CD14-positive monocyte (primary cell): ENCODE results near the gene SNCAIP. TPM values are rescaled to one million over a fixed set of nuclear protein-coding genes. Genes with fewer than 3 reads are reported as not detected.

Source experiments
- DNase-seq, 3 donors: peaks; one replicate each; pipeline ENCODE4 v3.0.0-alpha.2; 2011 to 2022
- H2AFZ ChIP-seq: 2 replicates; pipeline ENCODE4 v1.6.0; 2012; ENCODE audit warnings: mild to moderate bottlenecking, low read depth, low read length, inconsistent platforms; ENCODE audit not compliant: insufficient read depth, poor library complexity, severe bottlenecking
- H3K27ac ChIP-seq, 2 donors: 1 replicate in 1 of 2; 2 replicates in 1 of 2; pipeline ENCODE4 v1.5.1; 2012 to 2013; ENCODE audit warnings: low read length in 2 of 2, control low read depth in 1 of 2, inconsistent platforms in 1 of 2, low read depth in 1 of 2, mild to moderate bottlenecking in 1 of 2
- H3K27me3 ChIP-seq, 2 donors: one replicate each; pipeline versions ENCODE4 v1.6.0 to v1.6.1; 2011 to 2013; ENCODE audit warnings: low read length in 2 of 2; ENCODE audit not compliant: control insufficient read depth in 2 of 2, insufficient read depth in 2 of 2
- H3K36me3 ChIP-seq, 2 donors: replicated peaks in 1 of 2; 1 replicate in 1 of 2; 2 replicates in 1 of 2; pipeline versions ENCODE4 v1.5.1 to v1.6.1; 2012 to 2013; ENCODE audit warnings: low read length in 2 of 2, control low read depth in 1 of 2, inconsistent platforms in 1 of 2, mild to moderate bottlenecking in 1 of 2; ENCODE audit not compliant: insufficient read depth in 2 of 2, control insufficient read depth in 1 of 2
- H3K4me1 ChIP-seq, 2 donors: 1 replicate in 1 of 2; 2 replicates in 1 of 2; pipeline versions ENCODE4 v1.5.1 to v1.6.1; 2012 to 2013; ENCODE audit warnings: low read length in 2 of 2, control low read depth in 1 of 2, inconsistent platforms in 1 of 2, mild to moderate bottlenecking in 1 of 2, moderate library complexity in 1 of 2; ENCODE audit not compliant: insufficient read depth in 2 of 2, control insufficient read depth in 1 of 2
- H3K4me2 ChIP-seq: replicated peaks from 2 replicates; pipeline ENCODE3; 2012; ENCODE audit warnings: low read length, moderate library complexity, mild to moderate bottlenecking; ENCODE audit not compliant: poor library complexity, severe bottlenecking; ENCODE audit errors: extremely low read depth
- H3K4me3 ChIP-seq, 3 experiments: fragments of 200-600 bp in 1 of 3; sonication (generic) in 1 of 3; replicated peaks in 1 of 3; 1 replicate in 2 of 3; 2 replicates in 1 of 3; pipeline ENCODE4 v1.5.1; 2011 to 2013; ENCODE audit warnings: low read length in 3 of 3, mild to moderate bottlenecking in 3 of 3, control low read depth in 2 of 3, low read depth in 2 of 3, inconsistent platforms in 1 of 3, moderate library complexity in 1 of 3
- H3K79me2 ChIP-seq: 2 replicates; pipeline ENCODE4 v1.6.0; 2012; ENCODE audit warnings: mild to moderate bottlenecking, control low read depth, inconsistent platforms, low read length, moderate library complexity; ENCODE audit not compliant: insufficient read depth
- H3K9ac ChIP-seq: 2 replicates; pipeline ENCODE4 v1.6.0; 2017; ENCODE audit warnings: low read length, mild to moderate bottlenecking; ENCODE audit not compliant: insufficient read depth, poor library complexity, severe bottlenecking
- H3K9me3 ChIP-seq, 2 donors: replicated peaks in 1 of 2; 1 replicate in 1 of 2; 2 replicates in 1 of 2; pipeline versions ENCODE4 v1.5.1 to v1.6.1; 2012 to 2013; ENCODE audit warnings: low read length in 2 of 2, control low read depth in 1 of 2; ENCODE audit not compliant: control insufficient read depth in 1 of 2, insufficient read depth in 1 of 2
- H4K20me1 ChIP-seq: 2 replicates; pipeline ENCODE4 v1.6.0; 2012; ENCODE audit warnings: mild to moderate bottlenecking, low read length, control low read depth, moderate library complexity; ENCODE audit not compliant: insufficient read depth
- H3K27ac Mint-ChIP-seq, 7 donors: one replicate each; pipeline ENCODE4 v1.8.0; 2020; ENCODE audit warnings: mild to moderate bottlenecking in 7 of 7, mixed read lengths in 7 of 7, moderate library complexity in 6 of 7, inconsistent platforms in 2 of 7
- H3K27me3 Mint-ChIP-seq, 3 donors: one replicate each; pipeline ENCODE4 v1.8.0; 2021 to 2022; ENCODE audit warnings: low read depth in 3 of 3, mild to moderate bottlenecking in 3 of 3, mixed read lengths in 3 of 3, moderate library complexity in 3 of 3, inconsistent platforms in 1 of 3
- H3K36me3 Mint-ChIP-seq, 2 donors: one replicate each; pipeline ENCODE4 v1.8.0; 2020; ENCODE audit warnings: mixed read lengths in 2 of 2, inconsistent platforms in 1 of 2, mild to moderate bottlenecking in 1 of 2
- H3K4me1 Mint-ChIP-seq: one replicate; pipeline ENCODE4 v1.8.0; 2020; ENCODE audit warnings: mild to moderate bottlenecking, mixed read lengths
- H3K4me3 Mint-ChIP-seq, 2 donors: one replicate each; pipeline ENCODE4 v1.8.0; 2020; ENCODE audit warnings: mild to moderate bottlenecking in 2 of 2, mixed read lengths in 2 of 2, moderate library complexity in 1 of 2
- H3K9me3 Mint-ChIP-seq, 7 donors: one replicate each; pipeline ENCODE4 v1.8.0; 2020 to 2022; ENCODE audit warnings: mixed read lengths in 7 of 7, mild to moderate bottlenecking in 6 of 7, moderate library complexity in 6 of 7, inconsistent platforms in 2 of 7
- WGBS: methylation state at CpG from one replicate; pipeline ENCODE4 v1.1.5; 2013; ENCODE audit warnings: missing lambda C conversion rate; ENCODE audit not compliant: insufficient coverage; 5-methylcytosine and 5-hydroxymethylcytosine counted together
- intact Hi-C, 2 donors: fragments of 100-400 bp; cut with micrococcal nuclease; formaldehyde crosslinking; loops; one replicate each; pipeline versions ENCODE4 v1.15.0 to v1.15.1; 2023
- polyA plus RNA-seq, 3 donors: library from polyadenylated mRNA; depleted of rRNA in 1 of 3; unstranded in 2 of 3; stranded (reverse) in 1 of 3; fragments of 300-500 nt in 2 of 3; fragments of >200 nt in 1 of 3; fragmentation: Illumina TruSeq in 2 of 3; gene quantifications; 1 replicate in 2 of 3; 2 replicates in 1 of 3; pipeline ENCODE4 v1.2.3, GENCODE V29; 2012 to 2021
- TF ChIP-seq, protein P1 (sequence below): fragments of 200-600 bp; IDR thresholded peaks from one replicate; pipeline ENCODE4 v1.8.0; 2022; ENCODE audit warnings: antibody characterized with exemption, mild to moderate bottlenecking

The SNCAIP gene
- polyA plus RNA-seq, 3 donors, result not detected

DNA sequence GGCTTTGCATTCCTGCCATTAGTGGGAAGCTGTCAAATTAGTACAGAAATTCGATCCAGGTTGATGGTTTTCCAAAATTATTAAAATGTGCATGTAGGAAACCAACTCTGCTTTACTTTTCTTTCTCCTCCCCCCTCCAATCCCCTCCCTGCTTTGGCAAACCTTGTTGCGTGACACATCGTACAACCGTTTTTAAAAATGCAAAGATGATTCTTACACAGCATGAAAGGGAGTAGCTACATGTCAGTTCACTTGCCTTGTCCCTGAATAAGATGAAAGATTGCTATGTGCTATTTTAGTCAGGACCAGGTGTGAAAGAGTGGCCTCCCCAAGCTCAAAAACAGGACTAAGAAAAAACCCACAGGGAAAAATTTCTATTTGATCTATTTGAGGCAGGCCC is 11.7 kb downstream of the SNCAIP start:
- WGBS, result 100% methylated on average over 3 of the region's 4 CpGs

DNA sequence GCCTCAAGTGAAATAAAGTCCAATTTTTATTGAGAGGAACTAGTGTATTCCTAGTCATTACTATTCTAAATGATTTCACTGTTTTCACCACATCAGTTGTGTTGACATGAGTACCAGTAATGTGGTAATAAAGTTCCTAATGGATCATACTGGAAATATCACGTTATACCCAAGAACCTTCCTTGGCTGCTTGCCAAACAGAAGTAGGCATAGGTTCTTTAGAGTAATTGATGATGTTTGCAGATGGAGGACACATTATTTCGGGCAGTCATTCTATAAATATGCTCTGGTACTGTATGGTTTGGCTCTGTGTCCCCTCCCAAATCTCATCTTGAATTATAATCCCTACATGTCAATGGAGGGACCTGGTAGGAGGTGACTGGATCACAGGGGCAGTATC is 15.1 kb downstream of the SNCAIP start:
- intact Hi-C loops, result no loop called here
- no peaks in the 10 kb centered on the region for H3K4me1 Mint-ChIP-seq
- H3K79me2 ChIP-seq, result no peaks in the 10 kb centered on the region
- H3K4me3 ChIP-seq, result no peak overlapping the region
- no peak overlapping the region for H2AFZ ChIP-seq
- H3K36me3 ChIP-seq, result no peaks in the 10 kb centered on the region
- peaks cover 0 to 3% (median 0%) of the 10 kb centered on the region in 7 donors for H3K9me3 Mint-ChIP-seq
- WGBS, result no CpG with 5 or more reads among the region's 2 CpGs
- no peak overlapping the region for H3K27ac ChIP-seq
- no peaks in the 10 kb centered on the region for H3K4me1 ChIP-seq
- no peak overlapping the region for H3K4me2 ChIP-seq
- H3K27me3 Mint-ChIP-seq, result peaks cover 0 to 2% (median 0%) of the 10 kb centered on the region in 3 donors
- H3K9me3 ChIP-seq, result no peaks in the 10 kb centered on the region
- H3K9ac ChIP-seq, result no peak overlapping the region
- H3K27me3 ChIP-seq, result no peaks in the 10 kb centered on the region
- no peak for DNase-seq
- H3K36me3 Mint-ChIP-seq, result no peaks in the 10 kb centered on the region
- H3K27ac Mint-ChIP-seq, result no peak overlapping the region
- TF ChIP-seq, protein P1, sequence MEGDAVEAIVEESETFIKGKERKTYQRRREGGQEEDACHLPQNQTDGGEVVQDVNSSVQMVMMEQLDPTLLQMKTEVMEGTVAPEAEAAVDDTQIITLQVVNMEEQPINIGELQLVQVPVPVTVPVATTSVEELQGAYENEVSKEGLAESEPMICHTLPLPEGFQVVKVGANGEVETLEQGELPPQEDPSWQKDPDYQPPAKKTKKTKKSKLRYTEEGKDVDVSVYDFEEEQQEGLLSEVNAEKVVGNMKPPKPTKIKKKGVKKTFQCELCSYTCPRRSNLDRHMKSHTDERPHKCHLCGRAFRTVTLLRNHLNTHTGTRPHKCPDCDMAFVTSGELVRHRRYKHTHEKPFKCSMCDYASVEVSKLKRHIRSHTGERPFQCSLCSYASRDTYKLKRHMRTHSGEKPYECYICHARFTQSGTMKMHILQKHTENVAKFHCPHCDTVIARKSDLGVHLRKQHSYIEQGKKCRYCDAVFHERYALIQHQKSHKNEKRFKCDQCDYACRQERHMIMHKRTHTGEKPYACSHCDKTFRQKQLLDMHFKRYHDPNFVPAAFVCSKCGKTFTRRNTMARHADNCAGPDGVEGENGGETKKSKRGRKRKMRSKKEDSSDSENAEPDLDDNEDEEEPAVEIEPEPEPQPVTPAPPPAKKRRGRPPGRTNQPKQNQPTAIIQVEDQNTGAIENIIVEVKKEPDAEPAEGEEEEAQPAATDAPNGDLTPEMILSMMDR, result no peak
- H3K4me3 Mint-ChIP-seq, result no peak overlapping the region
- no peaks in the 10 kb centered on the region for H4K20me1 ChIP-seq

More for the DNA sequence above, 11.7 kb downstream of the SNCAIP start:
- Mint-ChIP-seq H3K4me3 (no peak overlapping the region), H3K27ac (no peak overlapping the region), H3K4me1 (no peaks in the 10 kb centered on the region), H3K36me3 (no peaks in the 10 kb centered on the region), H3K27me3 (peaks cover 0 to 3% (median 2%) of the 10 kb centered on the region in 3 donors), H3K9me3 (peaks cover 0 to 3% (median 0%) of the 10 kb centered on the region in 7 donors)
- Histone ChIP-seq H2AFZ (no peak overlapping the region), H3K79me2 (no peaks in the 10 kb centered on the region), H3K9ac (no peak overlapping the region), H3K9me3 (no peaks in the 10 kb centered on the region), H3K4me3 (no peak overlapping the region), H3K4me1 (no peaks in the 10 kb centered on the region), H4K20me1 (no peaks in the 10 kb centered on the region), H3K27ac (no peak overlapping the region), H3K36me3 (no peaks in the 10 kb centered on the region), H3K27me3 (no peaks in the 10 kb centered on the region), H3K4me2 (no peak overlapping the region)
- intact Hi-C loops, result no loop called here
- TF ChIP-seq, protein P1, result no peak
- DNase-seq, result no peak
